ENCODE data around the gene PERCC1.
"Not testable (repeated sequence)": the region's sequence is repeated elsewhere in the genome, so short reads cannot be mapped to it uniquely, and the experiment has no call there.

Gene PERCC1

GRCh38 chr16:1474796-1475551 lies 44.1 kb downstream of the PERCC1 start, which contains the start of gene CLCN7:
CLCN7 (minus strand) TSS chr16:1475028; CDS start chr16:1474974, 54 bp downstream.
- CTCF ChIA-PET, result no interaction called here

GRCh38 chr16:1475552-1476114 lies 44.8 kb downstream of the PERCC1 start:
- no peak for DNase-seq (ENCODE audit: extremely low spot score)
- TF ChIP-seq CTCF (IDR thresholded peaks at IDR 0.05; ENCODE audit: control extremely low read depth, extremely low read depth, low read depth, missing control alignments), result no peak
- ChIA-PET POLR2A (no interaction called here), CTCF (no interaction called here)

More at GRCh38 chr16:1474796-1475551, 44.1 kb downstream of the PERCC1 start, which contains the start of gene CLCN7:
- no peak for TF ChIP-seq CTCF (IDR thresholded peaks at IDR 0.05; ENCODE audit: control extremely low read depth, extremely low read depth, low read depth, missing control alignments)
- POLR2A ChIA-PET, result no interaction called here
- DNase-seq (ENCODE audit: extremely low spot score), result peak; percentile 98

- no peak for TF ChIP-seq CTCF (IDR thresholded peaks at IDR 0.05; ENCODE audit: control extremely low read depth, extremely low read depth, low read depth, missing control alignments)
- ChIA-PET POLR2A (no interaction called here), CTCF (no interaction called here)
- no peak for DNase-seq (ENCODE audit: extremely low spot score)
Measured at GRCh38 chr16:1477033-1477432, 46.2 kb downstream of the PERCC1 start.

- POLR2A ChIA-PET; DNase-seq (ENCODE audit: extremely low spot score); CTCF ChIA-PET: not testable (repeated sequence)
Measured at GRCh38 chr16:1478937-1479336, 48.1 kb downstream of the PERCC1 start.

- CTCF ChIA-PET, result no interaction called here
- POLR2A ChIA-PET, result no interaction called here
- DNase-seq (ENCODE audit: extremely low spot score), result no peak
- TF ChIP-seq CTCF (IDR thresholded peaks at IDR 0.05; ENCODE audit: control extremely low read depth, extremely low read depth, low read depth, missing control alignments), result no peak
Measured at GRCh38 chr16:1481906-1482835, 51.3 kb downstream of the PERCC1 start.

Measured in GM10248 (cell line).